Liver (tissue), 9 donors: ENCODE data around the gene CEACAM19. TPM values are rescaled to one million over a fixed set of nuclear protein-coding genes. Genes with fewer than 3 reads are reported as not detected.

Experiments used
- DNase-seq: peaks from one replicate; pipeline ENCODE4 v3.0.0-alpha.2; 2017; ENCODE audit warnings: low spot score
- H3K27ac ChIP-seq, 2 donors: one replicate each; pipeline ENCODE4 v1.7.0; 2013; ENCODE audit warnings: inconsistent platforms in 2 of 2, low read length in 2 of 2, control low read depth in 1 of 2, low read depth in 1 of 2, mild to moderate bottlenecking in 1 of 2
- H3K27me3 ChIP-seq, 4 donors: one replicate each; pipeline versions ENCODE4 v1.6.1 to v1.7.0; 2013; ENCODE audit warnings: low read length in 3 of 4, inconsistent platforms in 1 of 4, mild to moderate bottlenecking in 1 of 4, moderate library complexity in 1 of 4; ENCODE audit not compliant: control insufficient read depth in 4 of 4, insufficient read depth in 4 of 4
- H3K36me3 ChIP-seq, 4 donors: one replicate each; pipeline versions ENCODE4 v1.6.1 to v1.7.0; 2013; ENCODE audit warnings: low read length in 3 of 4, mild to moderate bottlenecking in 3 of 4, low read depth in 1 of 4, moderate library complexity in 1 of 4; ENCODE audit not compliant: control insufficient read depth in 4 of 4, insufficient read depth in 3 of 4
- H3K4me1 ChIP-seq, 4 donors: one replicate each; pipeline versions ENCODE4 v1.6.1 to v1.7.0; 2013; ENCODE audit warnings: low read length in 3 of 4, mild to moderate bottlenecking in 3 of 4, moderate library complexity in 1 of 4; ENCODE audit not compliant: control insufficient read depth in 4 of 4, insufficient read depth in 4 of 4
- H3K4me3 ChIP-seq, 3 donors: one replicate each; pipeline versions ENCODE4 v1.6.1 to v1.7.0; 2013; ENCODE audit warnings: low read length in 3 of 3, control low read depth in 1 of 3, low read depth in 1 of 3, mild to moderate bottlenecking in 1 of 3
- H3K9ac ChIP-seq, 2 donors: one replicate each; pipeline ENCODE4 v1.7.0; 2013; ENCODE audit warnings: low read length in 2 of 2, mild to moderate bottlenecking in 2 of 2, moderate library complexity in 2 of 2, control low read depth in 1 of 2, low read depth in 1 of 2
- H3K9me3 ChIP-seq, 4 donors: one replicate each; pipeline versions ENCODE4 v1.6.1 to v1.7.0; 2013; ENCODE audit warnings: low read length in 3 of 4; ENCODE audit not compliant: control insufficient read depth in 4 of 4
- EGR1 ChIP-seq, 2 donors: IDR thresholded peaks; 2 replicates each; pipeline ENCODE4 v1.6.1; 2016 to 2018; ENCODE audit warnings: antibody characterized with exemption in 2 of 2, low read depth in 2 of 2
- FOXA1 ChIP-seq: IDR thresholded peaks from 2 replicates; pipeline ENCODE4 v1.6.1; 2016; ENCODE audit warnings: antibody characterized with exemption
- FOXA2 ChIP-seq: IDR thresholded peaks from 2 replicates; pipeline ENCODE4 v1.6.1; 2016; ENCODE audit warnings: antibody characterized with exemption
- GABPA ChIP-seq, 2 donors: IDR thresholded peaks in 1 of 2; conservative IDR thresholded peaks in 1 of 2; 2 replicates each; pipeline ENCODE4 v1.6.1; 2016; ENCODE audit warnings: antibody characterized with exemption in 2 of 2, mild to moderate bottlenecking in 1 of 2, moderate library complexity in 1 of 2
- HNF4A ChIP-seq, 2 donors: conservative IDR thresholded peaks; 2 replicates each; pipeline ENCODE4 v1.6.1; 2016; ENCODE audit warnings: antibody characterized with exemption in 2 of 2, mild to moderate bottlenecking in 2 of 2
- HNF4G ChIP-seq: IDR thresholded peaks from 2 replicates; pipeline ENCODE4 v1.6.1; 2016; ENCODE audit warnings: antibody characterized with exemption
- JUND ChIP-seq, 2 donors: IDR thresholded peaks; 2 replicates each; pipeline ENCODE4 v1.6.1; 2016; ENCODE audit warnings: antibody characterized with exemption in 2 of 2
- NR2F2 ChIP-seq: IDR thresholded peaks from 2 replicates; pipeline ENCODE4 v1.6.1; 2016; ENCODE audit warnings: antibody characterized with exemption
- RAD21 ChIP-seq, 2 donors: IDR thresholded peaks; 2 replicates each; pipeline ENCODE4 v1.6.1; 2016; ENCODE audit warnings: antibody characterized with exemption in 2 of 2, mild to moderate bottlenecking in 2 of 2
- RXRA ChIP-seq, 2 donors: IDR thresholded peaks; 2 replicates each; pipeline ENCODE4 v1.6.1; 2017 to 2018; ENCODE audit warnings: antibody characterized with exemption in 2 of 2, mild to moderate bottlenecking in 1 of 2
- SP1 ChIP-seq: IDR thresholded peaks from 2 replicates; pipeline ENCODE4 v1.6.1; 2018; ENCODE audit warnings: antibody characterized with exemption, mild to moderate bottlenecking
- TAF1 ChIP-seq: conservative IDR thresholded peaks from 2 replicates; pipeline ENCODE4 v1.6.1; 2016; ENCODE audit warnings: antibody characterized with exemption, mild to moderate bottlenecking
- YY1 ChIP-seq: IDR thresholded peaks from 2 replicates; pipeline ENCODE4 v1.6.1; 2016; ENCODE audit warnings: antibody characterized with exemption, mild to moderate bottlenecking
- WGBS: extraction: QIAGEN DNeasy Blood & Tissue Kit; methylation state at CpG from one replicate; pipeline ENCODE4 v1.1.7; 2013; 5-methylcytosine and 5-hydroxymethylcytosine counted together
- polyA plus RNA-seq, 2 donors: library from polyadenylated mRNA; stranded (reverse) in 1 of 2; unstranded in 1 of 2; fragments of 200-250 nt in 1 of 2; fragments of >200 nt in 1 of 2; fragmentation: Nextera tagmentation in 1 of 2; extraction: Ambion mirVana in 1 of 2; gene quantifications; one replicate each; pipeline versions ENCODE4 v1.2.1 to v1.2.3, GENCODE V29; 2013 to 2015
- total RNA-seq, 2 donors: library from RNA; depleted of rRNA; stranded (reverse); fragments of >200 nt; gene quantifications; one replicate each; pipeline ENCODE4 v1.2.3, GENCODE V29; 2014
- TF ChIP-seq, protein P1 (sequence below): IDR thresholded peaks from 2 replicates; pipeline ENCODE4 v1.6.1; 2016; ENCODE audit warnings: antibody characterized with exemption
- TF ChIP-seq, protein P2 (sequence below): IDR thresholded peaks from 2 replicates; pipeline ENCODE4 v1.6.1; 2016; ENCODE audit warnings: antibody characterized with exemption, mild to moderate bottlenecking
- TF ChIP-seq, protein P3 (sequence below): IDR thresholded peaks from 2 replicates; pipeline ENCODE4 v1.6.1; 2016; ENCODE audit warnings: antibody characterized with exemption
- TF ChIP-seq, protein P4 (sequence below): fragments of 150-350 bp; IDR thresholded peaks from 2 replicates; pipeline ENCODE4 v1.5.1; 2017; ENCODE audit warnings: improper control_type of control experiment, low read depth, low read length; ENCODE audit not compliant: missing input control
- TF ChIP-seq, protein P5 (sequence below): IDR thresholded peaks from 2 replicates; pipeline ENCODE4 v1.6.1; 2016; ENCODE audit warnings: antibody characterized with exemption
- donor health status: healthy.
- donor health status: healthy.
- donor health status: healthy.
- donor health status: healthy.
- donor health status: healthy.

CEACAM19 gene
- total and polyA plus RNA-seq, 4 donors = 0.75 to 2.6 (median 1.3) TPM

DNA sequence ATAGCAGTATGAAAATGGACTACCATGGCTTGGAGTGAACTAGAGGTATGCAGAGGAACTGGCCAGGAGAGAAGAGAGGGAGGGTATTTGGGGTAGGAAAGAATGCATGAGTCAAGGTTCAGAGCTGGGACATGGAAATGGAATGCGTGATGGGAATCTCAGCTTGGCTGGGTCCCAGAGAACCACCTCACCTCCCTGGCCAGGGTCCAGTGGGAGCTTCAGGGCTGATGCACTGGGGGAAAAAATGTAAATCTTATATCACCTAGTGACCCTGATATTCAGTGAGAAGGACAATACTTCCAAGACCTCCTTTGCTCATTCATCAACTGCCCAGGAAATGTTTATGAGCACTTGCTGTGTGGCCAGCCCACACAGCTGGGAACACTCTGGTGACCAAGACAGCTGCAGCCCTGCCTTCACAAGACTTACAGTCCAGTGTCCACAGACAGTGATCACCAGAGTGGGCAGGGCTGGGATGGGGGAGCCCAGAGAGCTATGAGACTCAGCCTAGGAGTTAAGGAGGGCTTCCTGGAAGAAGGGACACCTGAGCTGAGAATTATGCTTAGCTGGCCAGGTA is 45.1 kb upstream of the CEACAM19 start:
- Histone ChIP-seq H3K27ac (peak overlapping the region in 1 of 2 donors; percentile 1), H3K9me3 (no peaks in the 10 kb centered on the region), H3K4me3 (no peak overlapping the region), H3K27me3 (no peaks in the 10 kb centered on the region), H3K9ac (no peak overlapping the region), H3K4me1 (peaks cover 0 to 9% (median 7%) of the 10 kb centered on the region in 4 donors), H3K36me3 (peaks cover 0 to 18% (median 2%) of the 10 kb centered on the region in 4 donors)
- TF ChIP-seq, protein P1, sequence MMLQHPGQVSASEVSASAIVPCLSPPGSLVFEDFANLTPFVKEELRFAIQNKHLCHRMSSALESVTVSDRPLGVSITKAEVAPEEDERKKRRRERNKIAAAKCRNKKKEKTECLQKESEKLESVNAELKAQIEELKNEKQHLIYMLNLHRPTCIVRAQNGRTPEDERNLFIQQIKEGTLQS = no peak
- TF ChIP-seq YY1 (peak; percentile 67), JUND (IDR thresholded peaks at IDR 0.05) (peak; percentile 34 to 74), EGR1 (IDR thresholded peaks at IDR 0.05; ENCODE audit: low read depth in 2 of 2) (no peak), GABPA (IDR thresholded peaks at IDR 0.05 in 1 of 2, conservative IDR thresholded peaks at IDR 0.05 in 1 of 2) (no peak), FOXA1 (no peak), HNF4A (conservative IDR thresholded peaks at IDR 0.05) (peak; percentile 51 to 67), RXRA (IDR thresholded peaks at IDR 0.05) (peak; percentile 70 to 79), FOXA2 (no peak), NR2F2 (no peak), TAF1 (no peak), RAD21 (IDR thresholded peaks at IDR 0.05) (peak; percentile 18 to 39), HNF4G (no peak), SP1 (peak; percentile 47)
- TF ChIP-seq, protein P2, sequence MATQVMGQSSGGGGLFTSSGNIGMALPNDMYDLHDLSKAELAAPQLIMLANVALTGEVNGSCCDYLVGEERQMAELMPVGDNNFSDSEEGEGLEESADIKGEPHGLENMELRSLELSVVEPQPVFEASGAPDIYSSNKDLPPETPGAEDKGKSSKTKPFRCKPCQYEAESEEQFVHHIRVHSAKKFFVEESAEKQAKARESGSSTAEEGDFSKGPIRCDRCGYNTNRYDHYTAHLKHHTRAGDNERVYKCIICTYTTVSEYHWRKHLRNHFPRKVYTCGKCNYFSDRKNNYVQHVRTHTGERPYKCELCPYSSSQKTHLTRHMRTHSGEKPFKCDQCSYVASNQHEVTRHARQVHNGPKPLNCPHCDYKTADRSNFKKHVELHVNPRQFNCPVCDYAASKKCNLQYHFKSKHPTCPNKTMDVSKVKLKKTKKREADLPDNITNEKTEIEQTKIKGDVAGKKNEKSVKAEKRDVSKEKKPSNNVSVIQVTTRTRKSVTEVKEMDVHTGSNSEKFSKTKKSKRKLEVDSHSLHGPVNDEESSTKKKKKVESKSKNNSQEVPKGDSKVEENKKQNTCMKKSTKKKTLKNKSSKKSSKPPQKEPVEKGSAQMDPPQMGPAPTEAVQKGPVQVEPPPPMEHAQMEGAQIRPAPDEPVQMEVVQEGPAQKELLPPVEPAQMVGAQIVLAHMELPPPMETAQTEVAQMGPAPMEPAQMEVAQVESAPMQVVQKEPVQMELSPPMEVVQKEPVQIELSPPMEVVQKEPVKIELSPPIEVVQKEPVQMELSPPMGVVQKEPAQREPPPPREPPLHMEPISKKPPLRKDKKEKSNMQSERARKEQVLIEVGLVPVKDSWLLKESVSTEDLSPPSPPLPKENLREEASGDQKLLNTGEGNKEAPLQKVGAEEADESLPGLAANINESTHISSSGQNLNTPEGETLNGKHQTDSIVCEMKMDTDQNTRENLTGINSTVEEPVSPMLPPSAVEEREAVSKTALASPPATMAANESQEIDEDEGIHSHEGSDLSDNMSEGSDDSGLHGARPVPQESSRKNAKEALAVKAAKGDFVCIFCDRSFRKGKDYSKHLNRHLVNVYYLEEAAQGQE = peak; percentile 65
- TF ChIP-seq, protein P3, sequence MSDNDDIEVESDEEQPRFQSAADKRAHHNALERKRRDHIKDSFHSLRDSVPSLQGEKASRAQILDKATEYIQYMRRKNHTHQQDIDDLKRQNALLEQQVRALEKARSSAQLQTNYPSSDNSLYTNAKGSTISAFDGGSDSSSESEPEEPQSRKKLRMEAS = no peak
- TF ChIP-seq, protein P4, sequence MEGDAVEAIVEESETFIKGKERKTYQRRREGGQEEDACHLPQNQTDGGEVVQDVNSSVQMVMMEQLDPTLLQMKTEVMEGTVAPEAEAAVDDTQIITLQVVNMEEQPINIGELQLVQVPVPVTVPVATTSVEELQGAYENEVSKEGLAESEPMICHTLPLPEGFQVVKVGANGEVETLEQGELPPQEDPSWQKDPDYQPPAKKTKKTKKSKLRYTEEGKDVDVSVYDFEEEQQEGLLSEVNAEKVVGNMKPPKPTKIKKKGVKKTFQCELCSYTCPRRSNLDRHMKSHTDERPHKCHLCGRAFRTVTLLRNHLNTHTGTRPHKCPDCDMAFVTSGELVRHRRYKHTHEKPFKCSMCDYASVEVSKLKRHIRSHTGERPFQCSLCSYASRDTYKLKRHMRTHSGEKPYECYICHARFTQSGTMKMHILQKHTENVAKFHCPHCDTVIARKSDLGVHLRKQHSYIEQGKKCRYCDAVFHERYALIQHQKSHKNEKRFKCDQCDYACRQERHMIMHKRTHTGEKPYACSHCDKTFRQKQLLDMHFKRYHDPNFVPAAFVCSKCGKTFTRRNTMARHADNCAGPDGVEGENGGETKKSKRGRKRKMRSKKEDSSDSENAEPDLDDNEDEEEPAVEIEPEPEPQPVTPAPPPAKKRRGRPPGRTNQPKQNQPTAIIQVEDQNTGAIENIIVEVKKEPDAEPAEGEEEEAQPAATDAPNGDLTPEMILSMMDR = no peak
- TF ChIP-seq, protein P5, sequence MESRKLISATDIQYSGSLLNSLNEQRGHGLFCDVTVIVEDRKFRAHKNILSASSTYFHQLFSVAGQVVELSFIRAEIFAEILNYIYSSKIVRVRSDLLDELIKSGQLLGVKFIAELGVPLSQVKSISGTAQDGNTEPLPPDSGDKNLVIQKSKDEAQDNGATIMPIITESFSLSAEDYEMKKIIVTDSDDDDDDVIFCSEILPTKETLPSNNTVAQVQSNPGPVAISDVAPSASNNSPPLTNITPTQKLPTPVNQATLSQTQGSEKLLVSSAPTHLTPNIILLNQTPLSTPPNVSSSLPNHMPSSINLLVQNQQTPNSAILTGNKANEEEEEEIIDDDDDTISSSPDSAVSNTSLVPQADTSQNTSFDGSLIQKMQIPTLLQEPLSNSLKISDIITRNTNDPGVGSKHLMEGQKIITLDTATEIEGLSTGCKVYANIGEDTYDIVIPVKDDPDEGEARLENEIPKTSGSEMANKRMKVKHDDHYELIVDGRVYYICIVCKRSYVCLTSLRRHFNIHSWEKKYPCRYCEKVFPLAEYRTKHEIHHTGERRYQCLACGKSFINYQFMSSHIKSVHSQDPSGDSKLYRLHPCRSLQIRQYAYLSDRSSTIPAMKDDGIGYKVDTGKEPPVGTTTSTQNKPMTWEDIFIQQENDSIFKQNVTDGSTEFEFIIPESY = peak; percentile 19
- peak; percentile 43 for DNase-seq
- WGBS = 33% methylated on average over 1 of the region's 1 CpG
